ENCODE data around the gene BET1. TPM values are rescaled to one million over a fixed set of nuclear protein-coding genes. Genes with fewer than 3 reads are reported as not detected.

BET1 gene
- total RNA-seq, 1 experiment from 2014 or later: 54.4 TPM

- no peak for DNase-seq (ENCODE audit: unreplicated experiment)
- Mint-ChIP-seq H3K4me3 (ENCODE audit: unreplicated experiment) (no peak overlapping the region), H3K27me3 (ENCODE audit: insufficient read depth, unreplicated experiment) (no peaks in the 10 kb centered on the region), H3K36me3 (ENCODE audit: insufficient read depth, unreplicated experiment) (no peaks in the 10 kb centered on the region), H3K4me1 (ENCODE audit: insufficient read depth, unreplicated experiment) (no peaks in the 10 kb centered on the region), H3K27ac (ENCODE audit: low read depth, unreplicated experiment) (no peak overlapping the region), H3K9me3 (ENCODE audit: unreplicated experiment) (no peaks in the 10 kb centered on the region)
- TF ChIP-seq, protein P1, sequence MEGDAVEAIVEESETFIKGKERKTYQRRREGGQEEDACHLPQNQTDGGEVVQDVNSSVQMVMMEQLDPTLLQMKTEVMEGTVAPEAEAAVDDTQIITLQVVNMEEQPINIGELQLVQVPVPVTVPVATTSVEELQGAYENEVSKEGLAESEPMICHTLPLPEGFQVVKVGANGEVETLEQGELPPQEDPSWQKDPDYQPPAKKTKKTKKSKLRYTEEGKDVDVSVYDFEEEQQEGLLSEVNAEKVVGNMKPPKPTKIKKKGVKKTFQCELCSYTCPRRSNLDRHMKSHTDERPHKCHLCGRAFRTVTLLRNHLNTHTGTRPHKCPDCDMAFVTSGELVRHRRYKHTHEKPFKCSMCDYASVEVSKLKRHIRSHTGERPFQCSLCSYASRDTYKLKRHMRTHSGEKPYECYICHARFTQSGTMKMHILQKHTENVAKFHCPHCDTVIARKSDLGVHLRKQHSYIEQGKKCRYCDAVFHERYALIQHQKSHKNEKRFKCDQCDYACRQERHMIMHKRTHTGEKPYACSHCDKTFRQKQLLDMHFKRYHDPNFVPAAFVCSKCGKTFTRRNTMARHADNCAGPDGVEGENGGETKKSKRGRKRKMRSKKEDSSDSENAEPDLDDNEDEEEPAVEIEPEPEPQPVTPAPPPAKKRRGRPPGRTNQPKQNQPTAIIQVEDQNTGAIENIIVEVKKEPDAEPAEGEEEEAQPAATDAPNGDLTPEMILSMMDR (IDR thresholded peaks at IDR 0.05; ENCODE audit: unreplicated experiment): no peak
- CTCF ChIA-PET: interaction anchor here (0.5 to 0.6 kb wide), 2 partner anchors 12 to 72 kb away, joined by 3 to 4 read pairs; no protein-coding TSS in a partner anchor
- intact Hi-C loops (cut with micrococcal nuclease): no loop called here
- POLR2A ChIA-PET: no interaction called here
- BruUV-seq (replicated peaks): no TSS peak
Measured at GRCh38 chr7:93943816-93944540, 60.2 kb downstream of the BET1 start.

Other genes starting within 250 kb of the BET1 start
- not detected in 2 replicates for gene TFPI2, start 113.6 kb downstream of the BET1 start, total RNA-seq (2022)
- gene GNGT1, start 97.8 kb downstream of the BET1 start, total RNA-seq (2022): not detected in 2 replicates
- 3.9 and 4.6 TPM in 2 replicates for gene GNG11, start 82.6 kb downstream of the BET1 start, total RNA-seq (2022)

Measured in MCF 10A (cell line).